Duodenal mucosa (tissue), 2 donors: ENCODE data around the gene JPH2.
"Not testable (repeated sequence)": the region's sequence is repeated elsewhere in the genome, so short reads cannot be mapped to it uniquely, and the experiment has no call there.

Source experiments
- H3K27ac ChIP-seq: one replicate; pipeline ENCODE4 v1.7.0; 2013; ENCODE audit warnings: low read depth, low read length
- H3K27me3 ChIP-seq, 2 donors: one replicate each; pipeline ENCODE4 v1.7.0; 2013; ENCODE audit warnings: low read length in 2 of 2, control low read depth in 1 of 2; ENCODE audit not compliant: insufficient read depth in 2 of 2, control insufficient read depth in 1 of 2
- H3K36me3 ChIP-seq, 2 donors: one replicate each; pipeline ENCODE4 v1.7.0; 2013; ENCODE audit warnings: low read length in 2 of 2, control low read depth in 1 of 2; ENCODE audit not compliant: insufficient read depth in 2 of 2, control insufficient read depth in 1 of 2
- H3K4me1 ChIP-seq, 2 donors: one replicate each; pipeline ENCODE4 v1.7.0; 2013; ENCODE audit warnings: low read length in 2 of 2, control low read depth in 1 of 2; ENCODE audit not compliant: insufficient read depth in 2 of 2, control insufficient read depth in 1 of 2
- H3K4me3 ChIP-seq, 2 donors: one replicate each; pipeline ENCODE4 v1.7.0; 2013; ENCODE audit warnings: low read length in 2 of 2, low read depth in 1 of 2
- H3K9ac ChIP-seq, 2 donors: one replicate each; pipeline ENCODE4 v1.7.0; 2013; ENCODE audit warnings: low read length in 2 of 2, low read depth in 1 of 2
- H3K9me3 ChIP-seq, 2 donors: one replicate each; pipeline ENCODE4 v1.7.0; 2013; ENCODE audit warnings: low read length in 2 of 2, control low read depth in 1 of 2; ENCODE audit not compliant: control insufficient read depth in 1 of 2

JPH2 gene

DNA sequence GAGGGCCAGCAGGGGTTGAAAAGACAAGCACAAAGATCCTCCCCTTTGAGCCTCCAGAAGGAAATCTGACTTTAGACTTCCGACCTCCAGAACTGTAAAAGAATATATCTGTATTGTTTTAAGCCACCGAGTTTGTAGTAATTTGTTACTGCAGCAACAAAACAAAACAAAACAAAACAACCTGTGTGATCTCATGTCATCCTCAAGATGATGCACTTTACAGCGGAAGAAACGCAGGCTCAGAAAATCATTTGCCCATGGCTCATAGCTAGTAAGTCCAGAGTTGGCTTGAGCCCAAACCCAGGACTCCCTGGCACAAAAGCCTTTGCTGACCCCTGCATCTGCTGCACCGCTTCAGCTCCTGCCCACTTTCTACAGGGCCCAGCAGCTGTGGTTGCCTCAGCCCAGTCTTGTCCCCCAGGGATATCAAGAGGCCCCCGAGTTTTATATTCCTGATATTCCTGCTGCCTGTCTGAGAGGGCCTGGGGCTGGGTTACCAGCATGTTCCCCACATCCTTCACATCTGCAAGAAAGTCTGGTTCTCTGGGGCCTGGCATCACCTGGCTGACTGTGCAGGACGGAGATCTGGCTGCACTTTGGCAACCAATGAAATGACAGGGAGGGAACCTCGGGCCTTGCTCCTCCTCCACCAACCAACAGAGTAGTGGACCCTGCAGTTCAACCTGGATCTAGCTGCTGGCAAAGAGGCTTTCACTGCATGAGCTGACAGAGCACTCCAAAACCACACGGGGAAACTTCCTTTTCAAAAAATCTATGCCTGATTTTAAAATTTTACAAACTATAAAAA is 56.9 kb downstream of the JPH2 start:
- H3K9ac ChIP-seq: no peak overlapping the region
- H3K4me1 ChIP-seq: no peaks in the 10 kb centered on the region
- H3K27ac ChIP-seq: no peak overlapping the region

DNA sequence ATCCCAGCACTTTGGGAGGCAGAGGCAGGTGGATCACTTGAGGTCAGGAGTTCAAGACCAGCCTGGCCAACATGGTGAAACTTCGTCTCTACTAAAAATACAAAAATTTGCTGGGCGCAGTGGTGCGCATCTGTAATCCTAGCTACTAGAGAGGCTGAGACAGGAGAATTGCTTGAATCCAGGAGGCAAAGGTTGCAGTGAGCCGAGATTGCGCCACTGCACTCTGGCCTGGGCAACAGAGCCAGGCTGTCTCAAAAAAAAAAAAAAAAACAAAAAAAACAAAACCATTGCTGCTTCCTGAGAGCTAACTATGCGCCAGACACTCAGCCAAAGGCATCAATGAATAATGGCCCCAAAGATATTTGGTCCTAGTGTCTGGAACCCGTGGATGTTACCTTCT is 57.7 kb downstream of the JPH2 start:
- not testable (repeated sequence) for H3K4me1 ChIP-seq, H3K27me3 ChIP-seq, H3K36me3 ChIP-seq, H3K9ac ChIP-seq, H3K27ac ChIP-seq, H3K4me3 ChIP-seq, H3K9me3 ChIP-seq

More for the DNA sequence above, 56.9 kb downstream of the JPH2 start:
- H3K9me3 ChIP-seq: no peaks in the 10 kb centered on the region
- no peak overlapping the region for H3K4me3 ChIP-seq
- H3K36me3 ChIP-seq: no peaks in the 10 kb centered on the region
- H3K27me3 ChIP-seq: no peaks in the 10 kb centered on the region

DNA sequence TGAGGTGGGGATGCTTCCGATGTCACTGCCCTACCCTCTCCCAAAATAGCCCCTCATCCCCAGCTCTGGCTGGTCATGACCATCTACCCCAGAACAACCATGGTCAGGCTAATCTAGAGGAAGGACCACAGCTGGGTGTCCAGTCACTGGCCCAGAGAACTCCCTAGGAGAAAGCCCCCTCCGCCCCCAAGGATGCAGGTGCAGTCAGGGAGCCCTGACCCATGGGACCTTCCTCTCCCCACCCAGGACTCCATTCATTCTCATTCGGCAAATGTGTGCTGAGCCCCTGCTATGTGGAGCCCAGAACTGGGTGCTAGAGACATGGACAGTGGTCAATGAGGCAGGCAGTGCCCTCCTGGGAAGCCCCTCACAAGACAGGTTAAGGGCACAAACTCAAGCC is 60.5 kb downstream of the JPH2 start:
- H3K4me1 ChIP-seq: no peaks in the 10 kb centered on the region
- no peak overlapping the region for H3K4me3 ChIP-seq
- no peaks in the 10 kb centered on the region for H3K36me3 ChIP-seq
- H3K27ac ChIP-seq: no peak overlapping the region
- H3K27me3 ChIP-seq: peaks cover 0 to 6% of the 10 kb centered on the region in 2 donors
- no peaks in the 10 kb centered on the region for H3K9me3 ChIP-seq
- H3K9ac ChIP-seq: no peak overlapping the region

- Histone ChIP-seq H3K9ac (no peak overlapping the region), H3K4me1 (no peaks in the 10 kb centered on the region), H3K4me3 (no peak overlapping the region), H3K9me3 (no peaks in the 10 kb centered on the region), H3K27me3 (peaks cover 0 to 6% of the 10 kb centered on the region in 2 donors), H3K36me3 (no peaks in the 10 kb centered on the region), H3K27ac (no peak overlapping the region)
Observed at GRCh38 chr20:44125332-44126127, 61.5 kb downstream of the JPH2 start.

GRCh38 chr20:44123874-44124535 is 63.0 kb downstream of the JPH2 start:
- no peaks in the 10 kb centered on the region for H3K9me3 ChIP-seq
- H3K4me3 ChIP-seq: no peak overlapping the region
- H3K27me3 ChIP-seq: peaks cover 0 to 6% of the 10 kb centered on the region in 2 donors
- no peak overlapping the region for H3K27ac ChIP-seq
- no peak overlapping the region for H3K9ac ChIP-seq
- no peaks in the 10 kb centered on the region for H3K4me1 ChIP-seq
- H3K36me3 ChIP-seq: no peaks in the 10 kb centered on the region

DNA sequence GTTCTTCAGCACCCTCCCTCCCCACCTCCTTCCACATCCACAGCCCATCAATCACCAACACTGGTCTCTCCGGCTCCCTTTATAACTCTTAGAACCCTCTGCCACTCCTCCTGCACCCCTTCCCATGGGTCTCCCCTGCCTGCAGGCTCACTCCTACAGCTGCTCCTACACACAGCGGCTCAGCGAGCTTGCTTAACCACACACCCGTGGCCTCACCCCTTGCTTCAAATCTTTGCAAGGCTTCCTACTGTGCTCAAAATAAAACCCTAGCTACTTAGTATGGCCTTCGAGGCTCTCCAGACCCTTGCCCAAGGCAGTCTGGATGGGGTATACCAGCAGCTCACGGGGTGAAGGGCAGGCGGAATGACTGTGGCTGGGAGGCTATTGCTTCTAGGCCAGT is 63.7 kb downstream of the JPH2 start:
- H3K9me3 ChIP-seq: no peaks in the 10 kb centered on the region
- no peak overlapping the region for H3K4me3 ChIP-seq
- no peak overlapping the region for H3K27ac ChIP-seq
- H3K36me3 ChIP-seq: no peaks in the 10 kb centered on the region
- H3K9ac ChIP-seq: no peak overlapping the region
- peaks cover 0 to 6% of the 10 kb centered on the region in 2 donors for H3K27me3 ChIP-seq
- no peaks in the 10 kb centered on the region for H3K4me1 ChIP-seq

GRCh38 chr20:44120676-44121425 is 66.1 kb downstream of the JPH2 start:
- Histone ChIP-seq H3K27me3 (peaks cover 0 to 6% of the 10 kb centered on the region in 2 donors), H3K9ac (no peak overlapping the region), H3K4me1 (no peaks in the 10 kb centered on the region), H3K9me3 (no peaks in the 10 kb centered on the region), H3K27ac (no peak overlapping the region), H3K4me3 (no peak overlapping the region), H3K36me3 (no peaks in the 10 kb centered on the region)

GRCh38 chr20:44118185-44119033 is 68.6 kb downstream of the JPH2 start:
- Histone ChIP-seq H3K27ac (no peak overlapping the region), H3K9ac (no peak overlapping the region), H3K36me3 (no peaks in the 10 kb centered on the region), H3K4me1 (no peaks in the 10 kb centered on the region), H3K27me3 (peaks cover 0 to 4% of the 10 kb centered on the region in 2 donors), H3K9me3 (no peaks in the 10 kb centered on the region), H3K4me3 (no peak overlapping the region)
